SK-N-SH (cell line): Measurements from ENCODE around the gene KRTAP3-2. TPM values are rescaled to one million over a fixed set of nuclear protein-coding genes. Genes with fewer than 3 reads are reported as not detected.
"Not testable (repeated sequence)": the region's sequence is repeated elsewhere in the genome, so short reads cannot be mapped to it uniquely, and the experiment has no call there.

Source experiments
- CTCF ChIA-PET: fragments of 300-600, 350-600 bp; formaldehyde crosslinking; extraction: SDS; loops from one replicate; lab custom pipeline; 2021; lab: Yijun Ruan, JAX
- POLR2A ChIA-PET: fragments of 350-600 bp; sonication (Branson Sonifier 250); formaldehyde crosslinking; extraction: SDS; loops from one replicate; lab custom pipeline; 2020; ENCODE audit warnings: antibody characterized with exemption, inconsistent platforms; lab: Yijun Ruan, JAX
- DNase-seq: peaks from one replicate; pipeline ENCODE4 v3.0.0; 2012
- H2AFZ ChIP-seq: fragments of 200-600 bp; sonication (generic); 2 replicates; pipeline ENCODE4 v1.8.1; 2016; ENCODE audit warnings: antibody characterized with exemption, mild to moderate bottlenecking, low read depth
- H3F3A ChIP-seq: fragments of 200-600 bp; sonication (generic); replicated peaks from 2 replicates; pipeline ENCODE3; 2016; ENCODE audit warnings: antibody characterized with exemption, mild to moderate bottlenecking; ENCODE audit not compliant: insufficient read depth
- H3K27ac ChIP-seq, 2 experiments: fragments of 200-500 bp in 1 of 2; fragments of 200-600 bp in 1 of 2; sonication (Bioruptor generic) in 1 of 2; sonication (generic), shearing (Covaris generic) in 1 of 2; 2 replicates each; pipeline versions ENCODE4 v1.5.1 to v1.6.1; 2014 to 2016; ENCODE audit warnings: low read depth in 2 of 2, inconsistent platforms in 1 of 2, low read length in 1 of 2, mild to moderate bottlenecking in 1 of 2, mixed read lengths in 1 of 2
- H3K27me3 ChIP-seq: fragments of 200-600 bp; sonication (generic), shearing (Covaris generic); 2 replicates; pipeline ENCODE4 v1.6.1; 2016; ENCODE audit warnings: mixed run types; ENCODE audit not compliant: insufficient read depth
- H3K36me3 ChIP-seq, 2 experiments: fragments of 200-500 bp in 1 of 2; fragments of 200-600 bp in 1 of 2; sonication (Bioruptor generic) in 1 of 2; sonication (generic) in 1 of 2; replicated peaks in 1 of 2; 2 replicates each; pipeline versions ENCODE3 to v1.5.1; 2014 to 2016; ENCODE audit warnings: low read length in 1 of 2, mild to moderate bottlenecking in 1 of 2; ENCODE audit not compliant: insufficient read depth in 2 of 2, control insufficient read depth in 1 of 2
- H3K4me1 ChIP-seq, 2 experiments: fragments of 200-500 bp in 1 of 2; fragments of 200-600 bp in 1 of 2; sonication (Bioruptor generic) in 1 of 2; sonication (generic), shearing (Covaris generic) in 1 of 2; 2 replicates each; pipeline versions ENCODE4 v1.5.1 to v1.6.1; 2014 to 2016; ENCODE audit warnings: low read depth in 1 of 2, low read length in 1 of 2, mixed run types in 1 of 2; ENCODE audit not compliant: insufficient read depth in 2 of 2, control insufficient read depth in 1 of 2
- H3K4me2 ChIP-seq: fragments of 200-600 bp; sonication (generic), shearing (Covaris generic); 2 replicates; pipeline ENCODE4 v1.6.1; 2017; ENCODE audit warnings: mixed run types
- H3K4me3 ChIP-seq, 2 experiments: fragments of 200-500 bp in 1 of 2; fragments of 200-600 bp in 1 of 2; sonication (Bioruptor generic) in 1 of 2; sonication (generic), shearing (Covaris generic) in 1 of 2; 2 replicates each; pipeline versions ENCODE4 v1.5.1 to v1.8.1; 2014 to 2016; ENCODE audit warnings: low read depth in 2 of 2, inconsistent platforms in 1 of 2, low read length in 1 of 2, mild to moderate bottlenecking in 1 of 2, mixed read lengths in 1 of 2, moderate library complexity in 1 of 2
- H3K79me2 ChIP-seq: fragments of 200-600 bp; sonication (generic); 2 replicates; pipeline ENCODE4 v1.8.1; 2017; ENCODE audit warnings: mild to moderate bottlenecking; ENCODE audit not compliant: insufficient read depth
- H3K9ac ChIP-seq: fragments of 200-600 bp; sonication (generic); 2 replicates; pipeline ENCODE4 v1.6.1; 2017; ENCODE audit warnings: mixed run types
- H3K9me2 ChIP-seq: fragments of 200-600 bp; sonication (generic); 2 replicates; pipeline ENCODE4 v1.6.1; 2017; ENCODE audit warnings: mixed run types
- H3K9me3 ChIP-seq: fragments of 200-600 bp; sonication (generic); 2 replicates; pipeline ENCODE4 v1.6.1; 2017; ENCODE audit warnings: mixed run types, mild to moderate bottlenecking, moderate library complexity
- H4K20me1 ChIP-seq: fragments of 200-600 bp; sonication (generic); 2 replicates; pipeline ENCODE4 v1.6.1; 2017; ENCODE audit warnings: mild to moderate bottlenecking, mixed run types; ENCODE audit not compliant: insufficient read depth
- EP300 ChIP-seq, 2 experiments: IDR thresholded peaks; 2 replicates each; pipeline versions ENCODE4 v1.4.0 to v1.6.1; 2012; ENCODE audit warnings: borderline replicate concordance in 1 of 2, low read depth in 1 of 2, low read length in 1 of 2
- FOXJ3 ChIP-seq: sonication (generic); formaldehyde crosslinking; IDR thresholded peaks from 2 replicates; pipeline ENCODE4 v1.5.1; 2020; ENCODE audit warnings: mild to moderate bottlenecking, missing genetic modification reagents
- JUND ChIP-seq: IDR thresholded peaks from 2 replicates; pipeline ENCODE4 v1.4.0; 2012
- NFIC ChIP-seq: IDR thresholded peaks from 2 replicates; pipeline ENCODE4 v1.4.0; 2012; ENCODE audit warnings: borderline replicate concordance
- NRF1 ChIP-seq: IDR thresholded peaks from 2 replicates; pipeline ENCODE4 v1.6.1; 2012; ENCODE audit warnings: low read depth, mild to moderate bottlenecking, low read length
- RAD21 ChIP-seq: IDR thresholded peaks from 2 replicates; pipeline ENCODE4 v1.6.1; 2012; ENCODE audit warnings: mild to moderate bottlenecking, low read length
- RXRA ChIP-seq: IDR thresholded peaks from 2 replicates; pipeline ENCODE4 v1.4.0; 2012; ENCODE audit warnings: low read depth, mild to moderate bottlenecking, borderline replicate concordance
- TEAD4 ChIP-seq: IDR thresholded peaks from 2 replicates; pipeline ENCODE4 v1.4.0; 2012; ENCODE audit warnings: mild to moderate bottlenecking, borderline replicate concordance; ENCODE audit not compliant: insufficient read depth
- WGBS: methylation state at CpG from one replicate; pipeline ENCODE4 v1.1.6; 2017; ENCODE audit warnings: low lambda C conversion rate; 5-methylcytosine and 5-hydroxymethylcytosine counted together
- polyA plus RNA-seq, 3 experiments: library from polyadenylated mRNA; depleted of rRNA; stranded (reverse); fragments of >200 nt; gene quantifications; 2 replicates each; pipeline ENCODE4 v1.2.3, GENCODE V29; 2012
- TF ChIP-seq, protein P1 (sequence below): IDR thresholded peaks from 2 replicates; pipeline ENCODE4 v1.4.0; 2012; ENCODE audit warnings: low read depth, borderline replicate concordance

KRTAP3-2 gene
- polyA plus RNA-seq, 1 of the 3 experiments (the other 2 are of a cell fraction) = not detected

GRCh38 chr17:41048441-41048840 lies 48.7 kb upstream of the KRTAP3-2 start:
- DNase-seq = no peak
- Histone ChIP-seq H4K20me1 (no peaks in the 10 kb centered on the region), H3F3A (peaks cover 10% of the 10 kb centered on the region), H3K27ac (peak overlapping the region in 1 of 2 experiments; percentile 44; a peak in 2 of 4 replicates), H3K4me3 (no peak overlapping the region), H3K4me2 (peak overlapping the region; percentile 14), H3K9me3 (no peaks in the 10 kb centered on the region), H3K27me3 (no peaks in the 10 kb centered on the region), H3K9ac (no peak overlapping the region), H3K79me2 (no peaks in the 10 kb centered on the region), H2AFZ (peak overlapping the region; percentile 44; the same call in 1 of the 2 replicates), H3K9me2 (no peaks in the 10 kb centered on the region), H3K36me3 (peaks cover 0 to 3% of the 10 kb centered on the region in 2 experiments), H3K4me1 (no peaks in the 10 kb centered on the region)
- ChIA-PET CTCF (interaction anchor here (0.6 to 1.4 kb wide), 2 partner anchors 32 to 614 kb away, joined by 3 read pairs; no protein-coding TSS in a partner anchor), POLR2A (no interaction called here)
- 3% methylated on average over 7 of the region's 7 CpGs for WGBS
- TF ChIP-seq NFIC (no peak), RAD21 (no peak), NRF1 (no peak), TEAD4 (no peak), JUND (no peak), EP300 (IDR thresholded peaks at IDR 0.05; ENCODE audit: borderline replicate concordance in 1 of 2, low read depth in 1 of 2, low read length in 1 of 2) (no peak), FOXJ3 (CRISPR knock-in tag) (no peak), RXRA (no peak)
- TF ChIP-seq, protein P1, sequence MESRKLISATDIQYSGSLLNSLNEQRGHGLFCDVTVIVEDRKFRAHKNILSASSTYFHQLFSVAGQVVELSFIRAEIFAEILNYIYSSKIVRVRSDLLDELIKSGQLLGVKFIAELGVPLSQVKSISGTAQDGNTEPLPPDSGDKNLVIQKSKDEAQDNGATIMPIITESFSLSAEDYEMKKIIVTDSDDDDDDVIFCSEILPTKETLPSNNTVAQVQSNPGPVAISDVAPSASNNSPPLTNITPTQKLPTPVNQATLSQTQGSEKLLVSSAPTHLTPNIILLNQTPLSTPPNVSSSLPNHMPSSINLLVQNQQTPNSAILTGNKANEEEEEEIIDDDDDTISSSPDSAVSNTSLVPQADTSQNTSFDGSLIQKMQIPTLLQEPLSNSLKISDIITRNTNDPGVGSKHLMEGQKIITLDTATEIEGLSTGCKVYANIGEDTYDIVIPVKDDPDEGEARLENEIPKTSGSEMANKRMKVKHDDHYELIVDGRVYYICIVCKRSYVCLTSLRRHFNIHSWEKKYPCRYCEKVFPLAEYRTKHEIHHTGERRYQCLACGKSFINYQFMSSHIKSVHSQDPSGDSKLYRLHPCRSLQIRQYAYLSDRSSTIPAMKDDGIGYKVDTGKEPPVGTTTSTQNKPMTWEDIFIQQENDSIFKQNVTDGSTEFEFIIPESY = no peak

- H3K9me3 ChIP-seq, CTCF ChIA-PET, H3K36me3 ChIP-seq, H3K27me3 ChIP-seq, H3K4me1 ChIP-seq, H4K20me1 ChIP-seq, H3K9me2 ChIP-seq, H3K4me3 ChIP-seq, H3K9ac ChIP-seq, DNase-seq, H3K27ac ChIP-seq, H3K79me2 ChIP-seq, H3F3A ChIP-seq: not testable (repeated sequence)
- Histone ChIP-seq H3K4me2 (peak within 1 kb of the TSS; percentile 14; the same call in 1 of the 2 replicates), H2AFZ (peak within 1 kb of the TSS; percentile 44; the same call in 1 of the 2 replicates)
- WGBS = 28% methylated on average over 7 of the region's 33 CpGs
- POLR2A ChIA-PET = interaction anchor here (0.6 kb wide), 1 partner anchor 7 kb away, joined by 3 read pairs; no protein-coding TSS in a partner anchor
These were observed 47.2 kb upstream of the KRTAP3-2 start, which contains the start of gene KRTAP2-1 for GRCh38 chr17:41046735-41047465. KRTAP2-1 (minus strand) TSS chr17:41047316; CDS start chr17:41047267, 49 bp downstream.
